ENCODE results near the gene USP19.

Gene USP19

GRCh38 chr3:49132437-49133225 lies 12.0 kb upstream of the USP19 start, which contains the start of gene LAMB2:
Gene LAMB2 (minus strand): TSS chr3:49133050. CDS start chr3:49132867, 183 bp downstream.
- ATAC-seq, result peak; percentile 79
- TF ChIP-seq ZNF8 (CRISPR knock-in tag; IDR thresholded peaks at IDR 0.05), result no peak
- TF ChIP-seq, protein P1, sequence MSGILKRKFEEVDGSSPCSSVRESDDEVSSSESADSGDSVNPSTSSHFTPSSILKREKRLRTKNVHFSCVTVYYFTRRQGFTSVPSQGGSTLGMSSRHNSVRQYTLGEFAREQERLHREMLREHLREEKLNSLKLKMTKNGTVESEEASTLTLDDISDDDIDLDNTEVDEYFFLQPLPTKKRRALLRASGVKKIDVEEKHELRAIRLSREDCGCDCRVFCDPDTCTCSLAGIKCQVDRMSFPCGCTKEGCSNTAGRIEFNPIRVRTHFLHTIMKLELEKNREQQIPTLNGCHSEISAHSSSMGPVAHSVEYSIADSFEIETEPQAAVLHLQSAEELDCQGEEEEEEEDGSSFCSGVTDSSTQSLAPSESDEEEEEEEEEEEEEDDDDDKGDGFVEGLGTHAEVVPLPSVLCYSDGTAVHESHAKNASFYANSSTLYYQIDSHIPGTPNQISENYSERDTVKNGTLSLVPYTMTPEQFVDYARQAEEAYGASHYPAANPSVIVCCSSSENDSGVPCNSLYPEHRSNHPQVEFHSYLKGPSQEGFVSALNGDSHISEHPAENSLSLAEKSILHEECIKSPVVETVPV (CRISPR knock-in tag; IDR thresholded peaks at IDR 0.05), result no peak
- no peak for TF ChIP-seq RARB (CRISPR knock-in tag; IDR thresholded peaks at IDR 0.05)
- TF ChIP-seq POU6F1 (CRISPR knock-in tag; IDR thresholded peaks at IDR 0.05; ENCODE audit: borderline replicate concordance, low read depth), result no peak
- no peak for TF ChIP-seq OSR1 (CRISPR knock-in tag; IDR thresholded peaks at IDR 0.05)
- TF ChIP-seq, protein P2, sequence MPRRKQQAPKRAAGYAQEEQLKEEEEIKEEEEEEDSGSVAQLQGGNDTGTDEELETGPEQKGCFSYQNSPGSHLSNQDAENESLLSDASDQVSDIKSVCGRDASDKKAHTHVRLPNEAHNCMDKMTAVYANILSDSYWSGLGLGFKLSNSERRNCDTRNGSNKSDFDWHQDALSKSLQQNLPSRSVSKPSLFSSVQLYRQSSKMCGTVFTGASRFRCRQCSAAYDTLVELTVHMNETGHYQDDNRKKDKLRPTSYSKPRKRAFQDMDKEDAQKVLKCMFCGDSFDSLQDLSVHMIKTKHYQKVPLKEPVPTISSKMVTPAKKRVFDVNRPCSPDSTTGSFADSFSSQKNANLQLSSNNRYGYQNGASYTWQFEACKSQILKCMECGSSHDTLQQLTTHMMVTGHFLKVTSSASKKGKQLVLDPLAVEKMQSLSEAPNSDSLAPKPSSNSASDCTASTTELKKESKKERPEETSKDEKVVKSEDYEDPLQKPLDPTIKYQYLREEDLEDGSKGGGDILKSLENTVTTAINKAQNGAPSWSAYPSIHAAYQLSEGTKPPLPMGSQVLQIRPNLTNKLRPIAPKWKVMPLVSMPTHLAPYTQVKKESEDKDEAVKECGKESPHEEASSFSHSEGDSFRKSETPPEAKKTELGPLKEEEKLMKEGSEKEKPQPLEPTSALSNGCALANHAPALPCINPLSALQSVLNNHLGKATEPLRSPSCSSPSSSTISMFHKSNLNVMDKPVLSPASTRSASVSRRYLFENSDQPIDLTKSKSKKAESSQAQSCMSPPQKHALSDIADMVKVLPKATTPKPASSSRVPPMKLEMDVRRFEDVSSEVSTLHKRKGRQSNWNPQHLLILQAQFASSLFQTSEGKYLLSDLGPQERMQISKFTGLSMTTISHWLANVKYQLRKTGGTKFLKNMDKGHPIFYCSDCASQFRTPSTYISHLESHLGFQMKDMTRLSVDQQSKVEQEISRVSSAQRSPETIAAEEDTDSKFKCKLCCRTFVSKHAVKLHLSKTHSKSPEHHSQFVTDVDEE (CRISPR knock-in tag; IDR thresholded peaks at IDR 0.05), result no peak
- no peak for TF ChIP-seq ARNTL (CRISPR knock-in tag; IDR thresholded peaks at IDR 0.05; ENCODE audit: borderline replicate concordance, low read depth)
- TF ChIP-seq SNAI2 (CRISPR knock-in tag; IDR thresholded peaks at IDR 0.05), result no peak
- no peak for TF ChIP-seq ZNF70 (CRISPR knock-in tag; IDR thresholded peaks at IDR 0.05)
- no peak for TF ChIP-seq ZFP3 (CRISPR knock-in tag; IDR thresholded peaks at IDR 0.05)
- TF ChIP-seq BACH2 (CRISPR knock-in tag; IDR thresholded peaks at IDR 0.05; ENCODE audit: borderline replicate concordance), result no peak
- TF ChIP-seq GLIS3 (CRISPR knock-in tag; IDR thresholded peaks at IDR 0.05), result no peak
- no peak for TF ChIP-seq ZNF565 (CRISPR knock-in tag; conservative IDR thresholded peaks at IDR 0.05; ENCODE audit: low read depth)
- TF ChIP-seq TOX (CRISPR knock-in tag; IDR thresholded peaks at IDR 0.05; ENCODE audit: borderline replicate concordance), result no peak
- no peak for TF ChIP-seq CSDC2 (CRISPR knock-in tag; IDR thresholded peaks at IDR 0.05)
- TF ChIP-seq TCF4 (CRISPR knock-in tag; IDR thresholded peaks at IDR 0.05; ENCODE audit: borderline replicate concordance), result no peak
- TF ChIP-seq PPARA (CRISPR knock-in tag; IDR thresholded peaks at IDR 0.05; ENCODE audit: borderline replicate concordance), result no peak
- TF ChIP-seq ZFP30 (CRISPR knock-in tag; IDR thresholded peaks at IDR 0.05), result no peak

- no peak for ATAC-seq
- TF ChIP-seq, protein P2 (CRISPR knock-in tag; IDR thresholded peaks at IDR 0.05), result no peak
- TF ChIP-seq POU6F1 (CRISPR knock-in tag; IDR thresholded peaks at IDR 0.05; ENCODE audit: borderline replicate concordance, low read depth) (no peak), ESRRG (CRISPR knock-in tag; IDR thresholded peaks at IDR 0.05) (no peak), ZNF565 (CRISPR knock-in tag; conservative IDR thresholded peaks at IDR 0.05; ENCODE audit: low read depth) (no peak), ARNTL (CRISPR knock-in tag; IDR thresholded peaks at IDR 0.05; ENCODE audit: borderline replicate concordance, low read depth) (no peak), BACH2 (CRISPR knock-in tag; IDR thresholded peaks at IDR 0.05; ENCODE audit: borderline replicate concordance) (no peak), CSDC2 (CRISPR knock-in tag; IDR thresholded peaks at IDR 0.05) (no peak), PPARA (CRISPR knock-in tag; IDR thresholded peaks at IDR 0.05; ENCODE audit: borderline replicate concordance) (no peak), OSR1 (CRISPR knock-in tag; IDR thresholded peaks at IDR 0.05) (no peak), ZFP30 (CRISPR knock-in tag; IDR thresholded peaks at IDR 0.05) (no peak), TCF4 (CRISPR knock-in tag; IDR thresholded peaks at IDR 0.05; ENCODE audit: borderline replicate concordance) (no peak), RARB (CRISPR knock-in tag; IDR thresholded peaks at IDR 0.05) (no peak), ZFP3 (CRISPR knock-in tag; IDR thresholded peaks at IDR 0.05) (no peak)
- TF ChIP-seq, protein P1 (CRISPR knock-in tag; IDR thresholded peaks at IDR 0.05), result no peak
These were observed 11.4 kb upstream of the USP19 start for GRCh38 chr3:49132073-49132436.

Data from SK-N-SH treated with all-trans-retinoic acid at 6 μM for 48 hours (cell line).